Measurements from ENCODE around the gene ALKBH5. TPM values are rescaled to one million over a fixed set of nuclear protein-coding genes. Genes with fewer than 3 reads are reported as not detected.

ALKBH5 gene
- total and polyA plus RNA-seq, 10 of the 15 experiments (the other 5 are each of a cell fraction or from before 2014, with no cell fraction given) = 13.7 to 99.9 (median 52.4) TPM

- TF ChIP-seq CREM (IDR thresholded peaks at IDR 0.05; ENCODE audit: low read depth) = no peak
- TF ChIP-seq, protein P1, sequence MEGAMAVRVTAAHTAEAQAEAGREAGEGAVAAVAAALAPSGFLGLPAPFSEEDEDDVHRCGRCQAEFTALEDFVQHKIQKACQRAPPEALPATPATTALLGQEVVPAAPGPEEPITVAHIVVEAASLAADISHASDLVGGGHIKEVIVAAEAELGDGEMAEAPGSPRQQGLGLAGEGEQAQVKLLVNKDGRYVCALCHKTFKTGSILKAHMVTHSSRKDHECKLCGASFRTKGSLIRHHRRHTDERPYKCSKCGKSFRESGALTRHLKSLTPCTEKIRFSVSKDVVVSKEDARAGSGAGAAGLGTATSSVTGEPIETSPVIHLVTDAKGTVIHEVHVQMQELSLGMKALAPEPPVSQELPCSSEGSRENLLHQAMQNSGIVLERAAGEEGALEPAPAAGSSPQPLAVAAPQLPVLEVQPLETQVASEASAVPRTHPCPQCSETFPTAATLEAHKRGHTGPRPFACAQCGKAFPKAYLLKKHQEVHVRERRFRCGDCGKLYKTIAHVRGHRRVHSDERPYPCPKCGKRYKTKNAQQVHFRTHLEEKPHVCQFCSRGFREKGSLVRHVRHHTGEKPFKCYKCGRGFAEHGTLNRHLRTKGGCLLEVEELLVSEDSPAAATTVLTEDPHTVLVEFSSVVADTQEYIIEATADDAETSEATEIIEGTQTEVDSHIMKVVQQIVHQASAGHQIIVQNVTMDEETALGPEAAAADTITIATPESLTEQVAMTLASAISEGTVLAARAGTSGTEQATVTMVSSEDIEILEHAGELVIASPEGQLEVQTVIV (IDR thresholded peaks at IDR 0.05; ENCODE audit: borderline replicate concordance, partially characterized antibody) = no peak
- TF ChIP-seq SMAD1 (IDR thresholded peaks at IDR 0.05; ENCODE audit: low read depth, partially characterized antibody) = no peak
- TF ChIP-seq, protein P2, sequence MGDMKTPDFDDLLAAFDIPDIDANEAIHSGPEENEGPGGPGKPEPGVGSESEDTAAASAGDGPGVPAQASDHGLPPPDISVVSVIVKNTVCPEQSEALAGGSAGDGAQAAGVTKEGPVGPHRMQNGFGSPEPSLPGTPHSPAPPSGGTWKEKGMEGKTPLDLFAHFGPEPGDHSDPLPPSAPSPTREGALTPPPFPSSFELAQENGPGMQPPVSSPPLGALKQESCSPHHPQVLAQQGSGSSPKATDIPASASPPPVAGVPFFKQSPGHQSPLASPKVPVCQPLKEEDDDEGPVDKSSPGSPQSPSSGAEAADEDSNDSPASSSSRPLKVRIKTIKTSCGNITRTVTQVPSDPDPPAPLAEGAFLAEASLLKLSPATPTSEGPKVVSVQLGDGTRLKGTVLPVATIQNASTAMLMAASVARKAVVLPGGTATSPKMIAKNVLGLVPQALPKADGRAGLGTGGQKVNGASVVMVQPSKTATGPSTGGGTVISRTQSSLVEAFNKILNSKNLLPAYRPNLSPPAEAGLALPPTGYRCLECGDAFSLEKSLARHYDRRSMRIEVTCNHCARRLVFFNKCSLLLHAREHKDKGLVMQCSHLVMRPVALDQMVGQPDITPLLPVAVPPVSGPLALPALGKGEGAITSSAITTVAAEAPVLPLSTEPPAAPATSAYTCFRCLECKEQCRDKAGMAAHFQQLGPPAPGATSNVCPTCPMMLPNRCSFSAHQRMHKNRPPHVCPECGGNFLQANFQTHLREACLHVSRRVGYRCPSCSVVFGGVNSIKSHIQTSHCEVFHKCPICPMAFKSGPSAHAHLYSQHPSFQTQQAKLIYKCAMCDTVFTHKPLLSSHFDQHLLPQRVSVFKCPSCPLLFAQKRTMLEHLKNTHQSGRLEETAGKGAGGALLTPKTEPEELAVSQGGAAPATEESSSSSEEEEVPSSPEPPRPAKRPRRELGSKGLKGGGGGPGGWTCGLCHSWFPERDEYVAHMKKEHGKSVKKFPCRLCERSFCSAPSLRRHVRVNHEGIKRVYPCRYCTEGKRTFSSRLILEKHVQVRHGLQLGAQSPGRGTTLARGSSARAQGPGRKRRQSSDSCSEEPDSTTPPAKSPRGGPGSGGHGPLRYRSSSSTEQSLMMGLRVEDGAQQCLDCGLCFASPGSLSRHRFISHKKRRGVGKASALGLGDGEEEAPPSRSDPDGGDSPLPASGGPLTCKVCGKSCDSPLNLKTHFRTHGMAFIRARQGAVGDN (IDR thresholded peaks at IDR 0.05) = peak; percentile 72
- TF ChIP-seq TCF7 (IDR thresholded peaks at IDR 0.05; ENCODE audit: borderline replicate concordance) = no peak
- TF ChIP-seq SUZ12 (IDR thresholded peaks at IDR 0.05; ENCODE audit: unreplicated experiment) = no peak
- TF ChIP-seq IKZF1 (conservative IDR thresholded peaks at IDR 0.05) = peak; percentile 78
- no peak for TF ChIP-seq NR2C2 (IDR thresholded peaks at IDR 0.05; ENCODE audit: borderline replicate concordance, control insufficient read depth, insufficient read length, low read depth)
- no peak for TF ChIP-seq ZNF384 (IDR thresholded peaks at IDR 0.05; ENCODE audit: borderline replicate concordance, low read depth, low read length)
- TF ChIP-seq NFYB (IDR thresholded peaks at IDR 0.05; ENCODE audit: insufficient read depth, low read depth, low read length) = no peak
- no peak for TF ChIP-seq JUND (IDR thresholded peaks at IDR 0.05; ENCODE audit: low read depth, low read length)
- peak; percentile 96 for TF ChIP-seq GATAD2B (conservative IDR thresholded peaks at IDR 0.05; ENCODE audit: low read depth)
- no peak for TF ChIP-seq HDAC6 (IDR thresholded peaks at IDR 0.05; ENCODE audit: unreplicated experiment)
- TF ChIP-seq WRNIP1 (IDR thresholded peaks at IDR 0.05; ENCODE audit: borderline replicate concordance, low read depth, low read length) = no peak
- TF ChIP-seq, protein P3, sequence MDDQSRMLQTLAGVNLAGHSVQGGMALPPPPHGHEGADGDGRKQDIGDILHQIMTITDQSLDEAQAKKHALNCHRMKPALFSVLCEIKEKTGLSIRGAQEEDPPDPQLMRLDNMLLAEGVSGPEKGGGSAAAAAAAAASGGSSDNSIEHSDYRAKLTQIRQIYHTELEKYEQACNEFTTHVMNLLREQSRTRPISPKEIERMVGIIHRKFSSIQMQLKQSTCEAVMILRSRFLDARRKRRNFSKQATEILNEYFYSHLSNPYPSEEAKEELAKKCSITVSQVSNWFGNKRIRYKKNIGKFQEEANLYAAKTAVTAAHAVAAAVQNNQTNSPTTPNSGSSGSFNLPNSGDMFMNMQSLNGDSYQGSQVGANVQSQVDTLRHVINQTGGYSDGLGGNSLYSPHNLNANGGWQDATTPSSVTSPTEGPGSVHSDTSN (IDR thresholded peaks at IDR 0.05; ENCODE audit: insufficient replicate concordance, low read depth, low read length) = no peak
- TF ChIP-seq ZZZ3 (IDR thresholded peaks at IDR 0.05; ENCODE audit: control insufficient read depth, insufficient read length, low read depth) = no peak
- no peak for TF ChIP-seq NRF1 (conservative IDR thresholded peaks at IDR 0.05; ENCODE audit: low read depth, low read length)
- TF ChIP-seq BCLAF1 (IDR thresholded peaks at IDR 0.05) = no peak
- TF ChIP-seq MYC (IDR thresholded peaks at IDR 0.05; ENCODE audit: insufficient read depth, insufficient read length, insufficient replicate concordance, low read length, severe bottlenecking) = no peak
Observed at GRCh38 chr17:18258356-18259038, 74.9 kb downstream of the ALKBH5 start, which contains the start of gene FLII (continued).

Data from GM12878 (cell line).